DOHH2 (cell line): ENCODE data around the gene ZCCHC17.

ENCODE experiments used
- H3F3A ChIP-seq: fragments of 200-600 bp; sonication (generic), shearing (Covaris generic); 2 replicates; pipeline ENCODE4 v1.6.0; 2016; ENCODE audit warnings: antibody characterized with exemption, mild to moderate bottlenecking; ENCODE audit not compliant: control insufficient read depth, insufficient read depth
- H3K27ac ChIP-seq: fragments of 200-600 bp; sonication (generic); 2 replicates; pipeline ENCODE4 v1.5.1; 2014; ENCODE audit warnings: low read depth, mild to moderate bottlenecking, low read length, moderate library complexity
- H3K27me3 ChIP-seq: fragments of 200-600 bp; sonication (generic); 2 replicates; pipeline ENCODE4 v1.6.1; 2014; ENCODE audit warnings: mild to moderate bottlenecking, low read length, mixed read lengths; ENCODE audit not compliant: control insufficient read depth
- H3K36me3 ChIP-seq: fragments of 200-600 bp; sonication (generic); 2 replicates; pipeline ENCODE4 v1.6.1; 2014; ENCODE audit warnings: mild to moderate bottlenecking, low read length, moderate library complexity, mixed read lengths; ENCODE audit not compliant: control insufficient read depth
- H3K4me1 ChIP-seq: fragments of 200-600 bp; sonication (generic); 2 replicates; pipeline ENCODE4 v1.6.1; 2014; ENCODE audit warnings: mild to moderate bottlenecking, low read length, mixed read lengths; ENCODE audit not compliant: control insufficient read depth
- H3K4me2 ChIP-seq: fragments of 200-600 bp; sonication (generic); 2 replicates; pipeline ENCODE4 v1.6.0; 2014; ENCODE audit warnings: mild to moderate bottlenecking, low read length, moderate library complexity
- H3K4me3 ChIP-seq: fragments of 200-600 bp; sonication (generic); 2 replicates; pipeline ENCODE4 v1.5.1; 2014; ENCODE audit warnings: mild to moderate bottlenecking, low read length, mixed read lengths
- H3K79me2 ChIP-seq: fragments of 200-600 bp; sonication (generic); 2 replicates; pipeline ENCODE4 v1.6.1; 2014; ENCODE audit warnings: mild to moderate bottlenecking, low read length, mixed read lengths; ENCODE audit not compliant: control insufficient read depth
- H3K9me2 ChIP-seq: fragments of 200-600 bp; sonication (generic); replicated peaks from 2 replicates; pipeline ENCODE4 v1.6.1; 2014; ENCODE audit warnings: mild to moderate bottlenecking, low read length, mixed read lengths; ENCODE audit not compliant: control insufficient read depth
- H3K9me3 ChIP-seq: fragments of 200-600 bp; sonication (generic); 2 replicates; pipeline ENCODE4 v1.6.1; 2014; ENCODE audit warnings: antibody characterized with exemption, low read length, mixed read lengths; ENCODE audit not compliant: control insufficient read depth, insufficient read depth
- H4K20me1 ChIP-seq: fragments of 200-600 bp; sonication (generic); 2 replicates; pipeline ENCODE4 v1.6.0; 2014; ENCODE audit warnings: low read depth, mild to moderate bottlenecking, antibody characterized with exemption, low read length, moderate library complexity; ENCODE audit not compliant: control insufficient read depth, insufficient read depth
- EZH2phosphoT487 ChIP-seq: fragments of 200-600 bp; sonication (generic); IDR thresholded peaks from 2 replicates; pipeline ENCODE4 v1.6.1; 2017; ENCODE audit warnings: borderline replicate concordance, mild to moderate bottlenecking, antibody characterized with exemption, low read length, moderate library complexity, mixed read lengths
- TF ChIP-seq, protein P1 (sequence below): fragments of 200-600 bp; sonication (generic); IDR thresholded peaks from one replicate; pipeline ENCODE4 v1.5.1; 2014; ENCODE audit warnings: antibody characterized with exemption, mild to moderate bottlenecking, low read depth, low read length; ENCODE audit not compliant: poor library complexity, severe bottlenecking

ZCCHC17 gene

DNA sequence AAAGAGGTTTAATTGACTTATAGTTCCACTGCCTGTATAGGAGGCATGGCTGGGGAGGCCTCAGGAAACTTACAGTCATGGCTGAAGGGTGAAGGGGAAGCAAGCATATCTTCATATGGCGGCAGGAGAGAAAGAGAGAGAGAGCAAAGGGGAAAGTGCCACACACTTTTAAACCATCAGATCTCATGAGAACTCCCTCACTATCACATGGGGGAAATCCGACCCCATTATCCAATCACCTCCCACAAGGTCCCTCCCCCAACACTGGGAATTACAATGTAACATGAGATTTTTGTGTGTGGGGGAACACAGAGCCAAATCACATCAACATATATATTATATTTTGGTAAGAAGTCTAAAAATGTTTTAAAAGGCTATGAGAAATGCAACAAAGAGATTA is 48.8 kb downstream of the ZCCHC17 start:
- Histone ChIP-seq H3K9me3 (no peaks in the 10 kb centered on the region), H3K4me3 (no peak overlapping the region), H3F3A (peaks cover 8% of the 10 kb centered on the region; the same call in 1 of the 2 replicates), H3K9me2 (no peaks in the 10 kb centered on the region), H3K4me1 (peaks cover 15% of the 10 kb centered on the region), H3K27me3 (no peaks in the 10 kb centered on the region), H4K20me1 (no peaks in the 10 kb centered on the region), H3K27ac (no peak overlapping the region), H3K79me2 (no peaks in the 10 kb centered on the region), H3K4me2 (no peak overlapping the region), H3K36me3 (peaks cover 4% of the 10 kb centered on the region; the same call in 1 of the 2 replicates)
- TF ChIP-seq, protein P1, sequence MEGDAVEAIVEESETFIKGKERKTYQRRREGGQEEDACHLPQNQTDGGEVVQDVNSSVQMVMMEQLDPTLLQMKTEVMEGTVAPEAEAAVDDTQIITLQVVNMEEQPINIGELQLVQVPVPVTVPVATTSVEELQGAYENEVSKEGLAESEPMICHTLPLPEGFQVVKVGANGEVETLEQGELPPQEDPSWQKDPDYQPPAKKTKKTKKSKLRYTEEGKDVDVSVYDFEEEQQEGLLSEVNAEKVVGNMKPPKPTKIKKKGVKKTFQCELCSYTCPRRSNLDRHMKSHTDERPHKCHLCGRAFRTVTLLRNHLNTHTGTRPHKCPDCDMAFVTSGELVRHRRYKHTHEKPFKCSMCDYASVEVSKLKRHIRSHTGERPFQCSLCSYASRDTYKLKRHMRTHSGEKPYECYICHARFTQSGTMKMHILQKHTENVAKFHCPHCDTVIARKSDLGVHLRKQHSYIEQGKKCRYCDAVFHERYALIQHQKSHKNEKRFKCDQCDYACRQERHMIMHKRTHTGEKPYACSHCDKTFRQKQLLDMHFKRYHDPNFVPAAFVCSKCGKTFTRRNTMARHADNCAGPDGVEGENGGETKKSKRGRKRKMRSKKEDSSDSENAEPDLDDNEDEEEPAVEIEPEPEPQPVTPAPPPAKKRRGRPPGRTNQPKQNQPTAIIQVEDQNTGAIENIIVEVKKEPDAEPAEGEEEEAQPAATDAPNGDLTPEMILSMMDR: no peak
- TF ChIP-seq EZH2phosphoT487: no peak

- Histone ChIP-seq H3K9me2 (no peaks in the 10 kb centered on the region), H4K20me1 (no peaks in the 10 kb centered on the region), H3K79me2 (no peaks in the 10 kb centered on the region), H3K36me3 (peaks cover 15% of the 10 kb centered on the region; the same call in 1 of the 2 replicates), H3K27ac (no peak overlapping the region), H3K27me3 (no peaks in the 10 kb centered on the region), H3K4me1 (peaks cover 15% of the 10 kb centered on the region), H3K9me3 (no peaks in the 10 kb centered on the region), H3K4me3 (no peak overlapping the region), H3K4me2 (no peak overlapping the region), H3F3A (peaks cover 8% of the 10 kb centered on the region; the same call in 1 of the 2 replicates)
- TF ChIP-seq EZH2phosphoT487: no peak
- TF ChIP-seq, protein P1: no peak
Observed at GRCh38 chr1:31346785-31347184, 50.0 kb downstream of the ZCCHC17 start.

- H3K4me3 ChIP-seq: no peak overlapping the region
- no peaks in the 10 kb centered on the region for H3K9me2 ChIP-seq
- peaks cover 8% of the 10 kb centered on the region; the same call in 1 of the 2 replicates for H3F3A ChIP-seq
- H4K20me1 ChIP-seq: no peaks in the 10 kb centered on the region
- TF ChIP-seq, protein P1: no peak
- TF ChIP-seq EZH2phosphoT487: no peak
- H3K27me3 ChIP-seq: no peaks in the 10 kb centered on the region
- H3K4me2 ChIP-seq: peak overlapping the region; percentile 12; the same call in 1 of the 2 replicates
- H3K36me3 ChIP-seq: peaks cover 18% of the 10 kb centered on the region; the same call in 1 of the 2 replicates
- no peaks in the 10 kb centered on the region for H3K79me2 ChIP-seq
- H3K27ac ChIP-seq: peak overlapping the region; percentile 14; the same call in 1 of the 2 replicates
- H3K9me3 ChIP-seq: no peaks in the 10 kb centered on the region
- peaks cover 15% of the 10 kb centered on the region for H3K4me1 ChIP-seq
Observed at GRCh38 chr1:31348449-31348848, 51.6 kb downstream of the ZCCHC17 start.

GRCh38 chr1:31354283-31354682 is 57.5 kb downstream of the ZCCHC17 start:
- Histone ChIP-seq H3K4me1 (no peaks in the 10 kb centered on the region), H3K4me3 (no peak overlapping the region), H3K9me2 (no peaks in the 10 kb centered on the region), H3K9me3 (no peaks in the 10 kb centered on the region), H3K4me2 (no peak overlapping the region), H3K79me2 (no peaks in the 10 kb centered on the region), H3K27ac (no peak overlapping the region), H3F3A (no peaks in the 10 kb centered on the region), H3K27me3 (no peaks in the 10 kb centered on the region), H3K36me3 (peaks cover 21% of the 10 kb centered on the region), H4K20me1 (no peaks in the 10 kb centered on the region)
- TF ChIP-seq, protein P1: no peak
- no peak for TF ChIP-seq EZH2phosphoT487
